Mononuclear cell (primary cell): ENCODE results near the gene DNAJC13. TPM values are rescaled to one million over a fixed set of nuclear protein-coding genes. Genes with fewer than 3 reads are reported as not detected.
"Not testable (repeated sequence)": the region's sequence is repeated elsewhere in the genome, so short reads cannot be mapped to it uniquely, and the experiment has no call there.

Experiments used
- H3K27me3 ChIP-seq: 2 replicates; pipeline ENCODE4 v1.6.0; 2011; ENCODE audit warnings: low read length, control low read depth; ENCODE audit not compliant: insufficient read depth
- H3K4me1 ChIP-seq: 2 replicates; pipeline ENCODE4 v1.5.1; 2011; ENCODE audit warnings: mild to moderate bottlenecking, low read length, control low read depth; ENCODE audit not compliant: insufficient read depth
- H3K4me3 ChIP-seq: 2 replicates; pipeline ENCODE4 v1.5.1; 2011; ENCODE audit warnings: mild to moderate bottlenecking, low read length, moderate library complexity
- H3K9me3 ChIP-seq: 2 replicates; pipeline ENCODE4 v1.5.1; 2011; ENCODE audit warnings: low read depth, mild to moderate bottlenecking, control low read depth, low read length
- total RNA-seq: library from RNA; depleted of rRNA; stranded (reverse); fragments of >200 nt; gene quantifications from one replicate; pipeline ENCODE4 v1.2.3, GENCODE V29; 2012

The DNAJC13 gene
- total RNA-seq, 1 donor: 17.7 TPM

GRCh38 chr3:132395126-132395525 is 22.2 kb upstream of the DNAJC13 start:
- Histone ChIP-seq H3K9me3 (no peaks in the 10 kb centered on the region), H3K27me3 (no peaks in the 10 kb centered on the region), H3K4me3 (no peak overlapping the region), H3K4me1 (no peaks in the 10 kb centered on the region)

GRCh38 chr3:132396255-132396654 is 21.0 kb upstream of the DNAJC13 start:
- H3K9me3 ChIP-seq: no peaks in the 10 kb centered on the region
- no peak overlapping the region for H3K4me3 ChIP-seq
- no peaks in the 10 kb centered on the region for H3K4me1 ChIP-seq
- no peaks in the 10 kb centered on the region for H3K27me3 ChIP-seq

GRCh38 chr3:132396776-132397175 is 20.5 kb upstream of the DNAJC13 start:
- H3K4me3 ChIP-seq, H3K4me1 ChIP-seq, H3K27me3 ChIP-seq, H3K9me3 ChIP-seq: not testable (repeated sequence)

- no peaks in the 10 kb centered on the region for H3K9me3 ChIP-seq
- H3K27me3 ChIP-seq: no peaks in the 10 kb centered on the region
- H3K4me3 ChIP-seq: no peak overlapping the region
- H3K4me1 ChIP-seq: no peaks in the 10 kb centered on the region
Observed at GRCh38 chr3:132399054-132399929, 18.0 kb upstream of the DNAJC13 start.

GRCh38 chr3:132401255-132401654 is 16.0 kb upstream of the DNAJC13 start:
- Histone ChIP-seq H3K9me3 (no peaks in the 10 kb centered on the region), H3K4me3 (no peak overlapping the region), H3K27me3 (no peaks in the 10 kb centered on the region), H3K4me1 (peaks cover 7% of the 10 kb centered on the region)

- Histone ChIP-seq H3K4me3 (no peak overlapping the region), H3K27me3 (no peaks in the 10 kb centered on the region), H3K4me1 (peaks cover 13% of the 10 kb centered on the region), H3K9me3 (no peaks in the 10 kb centered on the region)
Observed at GRCh38 chr3:132404276-132404675, 13.0 kb upstream of the DNAJC13 start.

- H3K4me3 ChIP-seq: no peak overlapping the region
- peaks cover 13% of the 10 kb centered on the region for H3K4me1 ChIP-seq
- H3K9me3 ChIP-seq: no peaks in the 10 kb centered on the region
- no peaks in the 10 kb centered on the region for H3K27me3 ChIP-seq
Observed at GRCh38 chr3:132405188-132405587, 12.1 kb upstream of the DNAJC13 start.

- no peak overlapping the region for H3K4me3 ChIP-seq
- H3K9me3 ChIP-seq: no peaks in the 10 kb centered on the region
- H3K27me3 ChIP-seq: no peaks in the 10 kb centered on the region
- peaks cover 13% of the 10 kb centered on the region for H3K4me1 ChIP-seq
Observed at GRCh38 chr3:132405609-132406299, 11.5 kb upstream of the DNAJC13 start.

GRCh38 chr3:132406587-132406986 is 10.7 kb upstream of the DNAJC13 start:
- Histone ChIP-seq H3K27me3 (no peaks in the 10 kb centered on the region), H3K4me1 (peaks cover 13% of the 10 kb centered on the region), H3K4me3 (no peak overlapping the region), H3K9me3 (no peaks in the 10 kb centered on the region)

- H3K4me1 ChIP-seq: peaks cover 13% of the 10 kb centered on the region
- no peak overlapping the region for H3K4me3 ChIP-seq
- H3K27me3 ChIP-seq: peaks cover 2% of the 10 kb centered on the region
- H3K9me3 ChIP-seq: no peaks in the 10 kb centered on the region
Observed at GRCh38 chr3:132407025-132407424, 10.3 kb upstream of the DNAJC13 start.

- Histone ChIP-seq H3K4me3 (no peak overlapping the region), H3K27me3 (peaks cover 2% of the 10 kb centered on the region), H3K9me3 (no peaks in the 10 kb centered on the region), H3K4me1 (peaks cover 13% of the 10 kb centered on the region)
Observed at GRCh38 chr3:132414841-132415240, 2.5 kb upstream of the DNAJC13 start.

GRCh38 chr3:132416161-132416560 is 1.1 kb upstream of the DNAJC13 start:
- no peaks in the 10 kb centered on the region for H3K9me3 ChIP-seq
- peaks cover 2% of the 10 kb centered on the region for H3K27me3 ChIP-seq
- H3K4me1 ChIP-seq: peaks cover 19% of the 10 kb centered on the region
- H3K4me3 ChIP-seq: no peak overlapping the region

- peak overlapping the region; percentile 99 for H3K4me3 ChIP-seq
- no peaks in the 10 kb centered on the region for H3K27me3 ChIP-seq
- H3K9me3 ChIP-seq: no peaks in the 10 kb centered on the region
- peaks cover 19% of the 10 kb centered on the region for H3K4me1 ChIP-seq
Observed at GRCh38 chr3:132417695-132418411, 551 bp downstream of the DNAJC13 start.

GRCh38 chr3:132418916-132419315 is 1.6 kb downstream of the DNAJC13 start:
- no peaks in the 10 kb centered on the region for H3K27me3 ChIP-seq
- H3K9me3 ChIP-seq: no peaks in the 10 kb centered on the region
- H3K4me3 ChIP-seq: peak overlapping the region; percentile 99
- peaks cover 22% of the 10 kb centered on the region for H3K4me1 ChIP-seq

- Histone ChIP-seq H3K27me3 (no peaks in the 10 kb centered on the region), H3K4me1 (peaks cover 16% of the 10 kb centered on the region), H3K9me3 (no peaks in the 10 kb centered on the region), H3K4me3 (no peak overlapping the region)
Observed at GRCh38 chr3:132421832-132422231, 4.5 kb downstream of the DNAJC13 start.
